Anterior cingulate cortex (tissue), 58 donors: ENCODE measurements around the gene CYP2D6.
"Not testable (repeated sequence)": the region's sequence is repeated elsewhere in the genome, so short reads cannot be mapped to it uniquely, and the experiment has no call there.

Experiments
- DNase-seq, 58 donors: peaks; one replicate each; lab custom pipeline; 2025; lab: John Stamatoyannopoulos, UW

Gene CYP2D6

DNA sequence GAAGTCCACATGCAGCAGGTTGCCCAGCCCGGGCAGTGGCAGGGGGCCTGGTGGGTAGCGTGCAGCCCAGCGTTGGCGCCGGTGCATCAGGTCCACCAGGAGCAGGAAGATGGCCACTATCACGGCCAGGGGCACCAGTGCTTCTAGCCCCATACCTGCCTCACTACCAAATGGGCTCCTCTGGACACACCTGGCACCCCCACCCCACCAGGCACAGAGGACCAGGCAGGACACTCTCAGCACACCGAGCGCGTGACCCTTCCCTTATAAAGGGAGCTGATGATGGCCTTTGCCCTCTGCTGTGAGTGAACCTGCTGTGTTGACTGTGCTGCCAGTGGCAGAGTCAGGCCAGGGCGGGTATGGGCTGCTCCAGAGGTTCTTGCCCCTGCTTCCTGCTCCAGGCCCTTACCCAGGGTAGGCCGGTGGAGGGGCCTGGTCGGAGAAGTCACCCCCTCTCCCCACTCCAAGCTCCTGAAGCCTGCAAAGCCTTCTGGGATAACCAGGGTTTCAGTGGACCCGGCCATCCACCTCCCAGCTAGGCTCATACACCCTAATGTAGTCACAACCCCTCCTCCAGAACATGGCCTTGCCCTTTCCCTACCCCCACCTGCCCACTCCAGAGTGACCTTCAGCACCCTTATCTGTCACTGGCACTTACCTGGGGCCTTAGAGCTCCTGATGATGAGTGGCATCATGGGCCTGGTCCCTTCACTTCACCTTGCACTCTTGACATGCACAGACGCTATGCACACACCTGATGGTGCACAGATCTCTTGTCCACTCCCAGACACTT is at the start of gene CYP2D6:
Gene CYP2D6 (minus strand): TSS at position 172 of the 793 bp plus-strand sequence. CDS start 19 bp downstream, at position 153.
- DNase-seq, result not testable (repeated sequence)

DNA sequence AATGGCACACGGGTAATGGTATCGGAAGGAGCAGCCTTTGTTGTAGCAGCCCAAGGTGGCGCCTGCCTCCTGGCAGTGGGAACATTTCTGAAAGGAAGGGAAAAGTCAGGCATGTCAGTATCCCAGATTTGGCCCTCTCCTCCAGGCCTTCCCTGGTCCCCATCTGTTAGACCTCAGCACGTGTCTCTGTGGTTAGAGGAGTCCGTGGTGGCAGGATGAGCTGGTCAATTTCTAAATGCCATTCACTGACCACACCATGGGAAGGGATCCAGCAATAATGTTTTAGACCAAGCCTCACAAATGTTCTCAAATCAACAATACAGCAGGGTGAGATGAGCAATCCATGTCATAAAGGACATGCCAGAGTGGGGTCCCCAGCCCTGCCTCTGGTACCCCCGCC is 49.0 kb upstream of the CYP2D6 start:
- DNase-seq, result no peak

DNA sequence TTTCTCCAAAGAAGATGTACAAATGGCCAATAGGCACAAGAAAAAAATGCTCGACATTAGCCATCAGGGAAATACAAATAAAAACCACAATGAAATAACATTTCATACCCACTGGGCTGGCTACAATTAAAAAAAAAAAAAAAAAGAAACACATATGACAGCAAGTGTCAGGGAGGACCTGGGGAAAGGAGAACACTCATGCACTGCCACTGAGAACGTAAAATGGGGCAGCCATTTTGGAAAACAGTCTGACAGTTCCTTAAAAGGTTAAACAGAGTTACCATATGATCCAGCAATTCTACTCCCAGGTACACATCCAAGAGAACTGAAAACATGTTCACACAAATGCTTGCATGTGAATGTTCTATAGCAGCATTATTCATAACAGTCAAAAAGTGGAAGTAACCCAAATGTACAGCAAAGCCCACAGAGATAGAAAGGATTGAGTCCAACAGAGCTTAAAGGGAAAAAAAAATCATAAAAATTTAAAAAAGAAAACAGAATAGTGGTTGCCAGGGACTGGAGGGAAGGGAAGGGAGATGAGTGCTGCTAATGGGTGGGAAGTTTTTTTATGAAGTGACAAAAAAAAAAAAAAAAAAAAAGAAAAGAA is 48.4 kb upstream of the CYP2D6 start:
- no peak for DNase-seq

DNA sequence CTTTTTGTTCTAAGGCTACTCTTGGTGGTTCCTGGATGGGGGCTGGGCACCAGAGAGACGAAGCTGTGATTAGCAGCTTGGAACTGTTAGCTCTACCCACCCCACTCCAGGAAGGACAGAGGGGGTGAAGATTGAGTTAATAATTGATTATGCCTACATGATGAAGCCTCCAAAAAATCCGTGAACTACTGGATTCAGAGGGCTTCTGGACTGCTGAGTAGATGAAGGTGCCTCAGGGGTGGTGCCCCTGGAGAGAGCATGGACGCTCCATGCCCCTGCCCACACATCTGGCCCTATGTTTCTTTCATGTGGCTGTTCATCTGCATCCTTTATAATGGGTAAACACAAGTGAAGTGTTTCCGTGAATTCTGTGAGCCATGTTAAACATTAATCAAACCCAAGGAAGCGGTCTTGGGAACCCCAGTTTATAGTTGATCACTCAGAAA is 47.3 kb upstream of the CYP2D6 start:
- no peak for DNase-seq

DNA sequence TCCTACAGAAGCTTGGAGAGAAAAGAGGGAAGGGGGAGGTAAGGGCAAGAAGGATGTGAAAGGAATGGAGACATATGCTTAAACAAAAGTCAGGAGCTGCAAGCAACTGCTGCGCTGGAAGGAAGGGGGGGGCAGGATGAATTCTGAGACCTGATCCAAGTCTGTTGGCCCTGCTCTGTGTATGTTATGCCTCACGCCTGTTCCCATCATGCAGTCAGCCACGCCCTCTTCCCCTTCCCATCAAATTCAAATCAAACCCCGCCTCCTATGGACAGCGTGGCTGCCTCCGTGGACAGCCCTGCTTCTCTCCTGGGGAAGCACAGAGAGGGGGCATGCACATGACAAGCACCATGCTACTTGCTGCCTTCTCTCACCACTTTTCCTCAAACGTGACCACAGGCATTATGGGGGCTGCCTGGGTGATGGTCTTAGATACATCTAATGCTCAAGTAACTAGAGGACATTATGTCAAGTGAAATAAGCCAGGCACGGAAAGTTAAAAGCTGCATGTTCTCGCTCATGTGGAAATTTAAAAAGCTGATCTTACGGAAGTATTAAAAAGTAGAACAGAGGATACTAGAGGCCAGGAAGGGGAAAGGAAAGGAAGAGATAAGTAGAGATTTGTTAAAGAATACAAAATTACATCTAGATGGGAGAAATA is 45.8 kb upstream of the CYP2D6 start:
- DNase-seq, result no peak

DNA sequence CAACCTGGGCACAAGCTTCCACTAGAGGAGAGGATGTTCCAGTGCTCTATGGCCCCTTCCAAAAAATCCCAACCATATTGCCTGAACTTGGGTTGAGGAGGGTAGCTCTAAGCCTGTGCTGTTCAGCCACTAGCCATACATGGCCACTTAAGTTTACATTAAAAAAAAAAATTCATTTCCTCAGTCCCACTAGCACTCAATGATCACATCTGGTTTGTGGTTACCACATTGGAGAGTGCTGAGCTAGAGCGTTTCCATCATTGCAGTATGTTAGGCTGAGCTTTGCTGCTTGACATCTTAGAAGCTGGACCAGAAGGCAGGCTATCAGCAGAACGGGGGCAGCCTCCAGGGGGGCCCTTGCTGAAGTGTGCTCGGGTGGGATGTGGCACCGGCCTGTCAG is 43.5 kb upstream of the CYP2D6 start:
- no peak for DNase-seq

DNA sequence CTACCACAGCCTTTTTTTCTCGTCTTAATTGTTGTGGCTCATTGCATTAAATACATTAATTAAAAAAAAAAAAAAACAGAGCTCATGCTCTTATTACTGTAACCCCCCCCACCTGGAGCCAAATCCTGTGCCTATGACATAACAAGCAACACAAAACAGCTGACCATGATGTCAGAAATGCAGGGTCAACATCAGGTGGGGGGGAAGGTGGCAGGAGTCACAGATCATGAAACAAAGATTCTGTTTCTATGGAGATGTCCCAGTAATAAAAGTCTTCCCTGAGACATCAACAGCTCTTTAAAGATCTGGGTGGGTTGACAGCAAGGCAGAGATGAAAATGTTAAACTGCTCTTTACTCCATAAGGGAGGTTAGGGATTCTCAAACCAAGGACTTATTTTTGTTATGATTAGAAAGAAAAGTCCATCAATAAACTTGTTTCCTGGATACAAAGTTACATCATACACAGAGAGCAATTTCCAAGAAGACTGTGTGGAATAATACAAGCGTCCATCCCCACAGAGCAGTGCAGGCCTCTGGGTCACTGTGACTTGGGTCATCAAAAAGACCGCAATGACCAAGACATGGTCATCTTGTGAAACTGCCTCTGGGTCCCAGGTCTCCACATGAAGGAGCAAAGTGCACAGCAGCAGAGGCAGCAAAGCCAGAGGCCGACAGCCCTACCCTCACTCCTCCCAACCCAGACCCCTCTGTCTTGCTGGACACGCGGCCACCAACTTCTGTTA is 42.7 kb upstream of the CYP2D6 start:
- DNase-seq, result no peak

DNA sequence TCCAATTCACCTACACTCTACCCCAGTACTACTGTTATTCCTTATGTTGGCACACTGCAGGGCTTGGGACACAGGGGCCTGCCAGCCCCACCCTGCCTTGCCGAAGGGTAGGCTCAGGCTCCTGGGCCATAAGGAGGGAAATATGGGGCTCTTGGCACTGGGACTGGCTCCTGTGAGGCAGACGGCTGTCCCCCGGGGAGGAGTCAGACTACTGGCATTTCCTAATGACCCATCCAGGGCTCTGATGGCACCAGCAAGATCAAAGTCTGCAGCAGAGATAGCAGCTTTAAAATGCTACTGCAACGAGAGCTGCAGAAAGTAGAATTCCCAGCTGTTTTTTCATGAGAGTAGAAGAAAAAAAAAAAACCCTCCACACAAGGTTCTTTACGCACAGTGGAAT is 42.2 kb upstream of the CYP2D6 start:
- DNase-seq, result no peak

DNA sequence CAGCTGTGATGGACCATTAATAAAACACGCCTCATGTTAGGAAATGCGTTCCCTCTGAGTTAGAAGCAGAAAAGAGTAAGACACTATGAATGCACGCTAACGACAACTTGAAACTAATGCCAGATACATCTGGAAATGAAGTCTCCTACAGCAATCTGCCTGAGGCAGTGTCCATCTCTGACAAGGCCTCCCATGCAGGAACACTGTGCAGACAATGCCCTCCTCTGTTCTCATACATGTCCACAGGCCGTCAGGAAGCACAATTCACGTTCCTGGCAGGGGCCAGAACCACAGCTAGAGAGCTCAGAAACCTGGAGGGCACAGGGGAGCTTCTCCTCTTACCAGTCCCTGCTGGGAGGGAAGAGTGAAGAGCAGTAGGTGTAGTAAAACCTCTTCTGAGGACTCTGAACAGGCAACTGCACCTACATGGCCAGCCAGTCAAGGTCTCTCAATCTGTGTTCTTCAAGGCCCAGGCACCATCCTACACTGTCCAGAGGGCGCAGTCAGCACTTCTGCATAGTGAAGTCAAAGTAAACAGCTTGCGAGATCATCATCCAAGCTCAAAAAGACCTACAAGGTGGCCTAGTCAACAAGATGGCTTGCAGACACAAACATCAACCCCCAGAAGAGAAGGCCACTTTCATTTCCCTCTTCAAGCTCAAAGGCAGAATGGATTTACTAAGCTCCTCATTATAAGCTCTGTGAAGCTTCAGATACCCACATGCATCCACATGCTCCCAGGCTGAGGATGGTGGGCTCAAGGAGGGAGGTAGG is 41.5 kb upstream of the CYP2D6 start:
- peak in 9 of 58 donors; percentile 7 to 35 (median 13) for DNase-seq

DNA sequence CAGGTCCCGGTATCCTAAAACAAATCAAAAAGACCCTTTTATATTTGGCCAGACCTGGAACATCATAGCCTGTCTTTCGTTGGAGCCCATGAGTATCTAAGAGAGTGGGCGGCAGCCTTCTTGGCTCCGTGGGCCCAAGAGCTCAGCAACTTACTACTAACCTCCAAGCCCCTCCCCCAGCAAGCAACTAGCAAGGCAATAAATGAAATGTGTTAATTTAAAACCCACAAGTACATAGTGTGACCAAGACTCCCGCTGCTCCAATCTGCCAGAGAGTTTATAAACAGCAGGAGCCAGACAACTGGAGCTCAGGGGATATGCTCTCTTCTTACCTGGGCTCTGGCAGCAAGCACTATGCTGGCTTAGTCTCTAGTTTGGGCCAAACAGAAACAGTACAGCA is 40.8 kb upstream of the CYP2D6 start:
- DNase-seq, result peak in 1 of 58 donors; percentile 21

DNA sequence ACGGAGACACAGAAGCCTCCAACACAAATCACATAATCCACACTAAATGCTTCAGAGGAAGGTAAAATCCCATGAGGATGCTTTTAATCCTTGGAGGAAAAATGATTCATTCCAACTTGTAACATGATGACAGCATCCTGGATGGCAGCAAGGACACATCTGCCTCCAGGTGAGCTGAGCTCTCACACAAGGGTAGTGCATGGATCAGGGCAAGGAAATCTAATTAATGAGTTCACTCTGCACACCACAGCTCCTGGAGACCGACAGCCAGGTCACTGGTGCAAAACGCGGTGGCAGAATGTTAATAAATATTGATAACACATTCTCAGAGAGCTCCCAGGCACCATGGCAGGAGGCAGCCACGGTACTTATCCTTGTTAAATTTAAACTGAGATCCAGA is 40.3 kb upstream of the CYP2D6 start:
- no peak for DNase-seq

DNA sequence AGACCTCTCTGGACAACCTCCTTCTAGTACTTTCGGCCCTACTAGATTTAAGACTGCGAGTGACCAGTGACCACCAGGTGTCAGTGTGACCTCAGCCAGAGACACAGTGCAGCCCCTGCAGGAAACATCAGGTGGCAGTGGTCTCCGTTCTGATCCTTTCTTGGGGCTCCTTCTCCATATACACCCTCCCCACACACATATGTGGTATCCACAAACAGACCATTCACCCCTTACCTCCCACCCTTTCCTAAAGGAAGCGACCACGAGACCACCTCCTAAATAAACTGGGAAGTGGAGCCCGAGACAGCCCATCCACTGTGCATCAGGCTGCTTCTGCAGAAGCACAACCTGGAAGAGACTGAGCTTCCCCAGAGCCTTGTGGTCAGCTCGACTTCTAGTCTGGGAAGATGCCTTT is 38.5 kb upstream of the CYP2D6 start:
- DNase-seq, result peak in 49 of 58 donors; percentile 2 to 76 (median 51)

DNA sequence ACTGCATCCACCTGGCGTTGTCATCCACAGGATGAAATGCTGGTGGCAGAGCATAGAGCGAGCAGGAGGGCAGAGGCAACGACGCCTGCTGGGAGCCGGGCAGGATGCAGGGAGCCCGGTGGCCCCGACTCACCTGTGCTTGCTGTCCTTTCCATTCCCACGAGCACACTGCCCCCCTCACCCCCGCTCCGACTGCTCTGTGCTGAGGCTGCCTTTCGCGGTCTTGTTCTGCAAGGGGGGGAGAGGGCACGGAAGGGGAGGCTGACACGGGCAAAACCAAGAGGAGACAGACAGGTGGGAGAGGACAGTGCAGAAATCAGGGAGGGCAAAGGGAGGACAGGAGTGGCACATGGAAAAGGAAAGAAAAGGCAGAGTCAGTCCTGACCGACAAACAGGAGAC is 37.9 kb upstream of the CYP2D6 start:
- no peak for DNase-seq

DNA sequence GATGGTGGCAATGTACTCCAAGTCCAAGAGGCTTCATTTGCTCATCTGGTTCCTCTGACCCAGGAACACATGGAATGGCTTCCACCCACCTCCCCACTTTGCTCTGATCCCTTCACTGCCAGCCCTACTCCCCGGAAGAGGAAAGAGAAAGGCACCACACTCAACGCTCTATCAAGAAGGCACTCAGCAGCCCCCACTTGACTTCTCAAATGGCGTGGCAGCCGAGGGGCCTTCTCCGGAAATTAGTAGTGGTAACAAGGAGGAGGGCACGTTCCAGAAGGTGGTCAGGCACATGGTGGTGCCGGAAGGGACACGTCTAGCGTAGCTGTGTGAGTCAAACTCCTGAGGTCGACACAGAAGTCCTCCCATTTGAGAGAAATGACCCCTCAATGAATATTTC is 36.5 kb upstream of the CYP2D6 start:
- no peak for DNase-seq

DNA sequence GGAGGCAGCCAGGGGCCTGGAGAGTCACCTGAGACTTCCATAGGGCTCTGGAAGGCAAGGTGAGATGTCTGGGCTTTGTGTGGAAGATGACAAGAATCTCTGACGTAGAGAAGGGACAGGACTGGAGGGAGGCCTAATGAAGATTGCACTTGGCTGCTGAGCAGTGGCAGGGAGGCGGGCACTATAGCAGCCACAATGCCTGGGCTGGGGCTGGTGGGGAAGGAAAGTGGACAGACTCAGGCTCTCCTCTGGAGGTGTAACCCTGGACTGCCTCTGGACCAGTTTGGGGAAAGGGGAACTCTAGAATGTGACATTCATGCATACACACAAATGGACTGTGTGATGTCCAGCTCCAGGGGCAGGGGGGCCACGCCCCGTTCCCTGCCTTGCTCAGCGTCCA is 34.3 kb upstream of the CYP2D6 start:
- no peak for DNase-seq

DNA sequence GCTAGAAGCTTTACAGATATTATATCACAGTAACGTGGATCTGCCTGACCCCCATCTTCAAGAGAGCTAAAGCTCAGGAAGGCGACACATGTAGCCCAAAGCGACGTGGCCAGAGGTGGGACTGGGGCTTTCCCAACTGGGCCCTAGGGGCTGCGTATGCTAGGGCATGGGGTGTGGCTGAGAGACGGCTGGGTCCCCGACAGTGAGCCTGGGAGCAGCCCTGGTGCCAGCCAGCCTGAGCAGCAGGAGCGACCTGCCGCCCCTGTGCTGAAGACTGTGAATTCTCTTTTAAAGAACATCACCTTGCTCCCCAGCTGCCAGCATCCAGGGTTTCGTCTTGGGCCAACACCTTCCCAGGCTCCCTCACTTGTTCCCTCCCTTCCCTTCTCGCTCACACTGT is 32.9 kb upstream of the CYP2D6 start:
- no peak for DNase-seq

DNA sequence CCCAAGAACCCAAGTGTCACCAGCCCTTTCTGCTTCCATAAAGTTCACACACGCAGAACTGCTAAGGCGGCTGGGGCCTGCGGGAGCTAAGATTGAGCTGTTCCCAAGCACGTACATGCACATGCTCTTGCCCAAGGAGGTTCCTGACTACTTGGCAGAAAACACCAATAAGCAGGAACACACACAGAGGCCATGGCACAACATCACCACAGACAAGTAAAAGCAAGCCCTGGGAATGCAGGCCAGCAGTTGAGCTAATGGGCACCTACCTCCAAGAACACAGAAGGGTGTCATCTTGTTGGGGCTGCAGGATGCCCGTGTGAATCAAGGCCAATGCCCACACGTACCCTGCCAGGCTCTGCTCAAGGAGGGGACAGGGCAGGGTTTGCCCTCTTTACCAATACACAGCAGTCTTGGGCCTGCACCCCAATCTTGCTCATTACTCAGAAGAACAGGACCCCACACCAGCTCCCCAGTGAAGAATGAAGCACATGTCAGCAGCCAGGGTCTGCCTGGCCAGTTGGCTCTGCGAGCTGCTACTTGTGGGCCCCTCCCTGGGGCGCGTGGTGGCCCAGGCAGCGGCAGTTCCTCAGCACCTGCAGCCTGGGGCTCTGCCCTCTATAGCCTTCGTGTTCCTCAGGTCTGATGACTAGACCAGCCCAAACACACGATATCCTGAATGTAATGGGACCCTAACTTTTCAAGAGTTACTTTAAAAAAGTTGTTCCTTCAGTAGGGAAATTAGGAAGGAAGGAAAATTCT is 32.3 kb upstream of the CYP2D6 start:
- DNase-seq, result no peak

DNA sequence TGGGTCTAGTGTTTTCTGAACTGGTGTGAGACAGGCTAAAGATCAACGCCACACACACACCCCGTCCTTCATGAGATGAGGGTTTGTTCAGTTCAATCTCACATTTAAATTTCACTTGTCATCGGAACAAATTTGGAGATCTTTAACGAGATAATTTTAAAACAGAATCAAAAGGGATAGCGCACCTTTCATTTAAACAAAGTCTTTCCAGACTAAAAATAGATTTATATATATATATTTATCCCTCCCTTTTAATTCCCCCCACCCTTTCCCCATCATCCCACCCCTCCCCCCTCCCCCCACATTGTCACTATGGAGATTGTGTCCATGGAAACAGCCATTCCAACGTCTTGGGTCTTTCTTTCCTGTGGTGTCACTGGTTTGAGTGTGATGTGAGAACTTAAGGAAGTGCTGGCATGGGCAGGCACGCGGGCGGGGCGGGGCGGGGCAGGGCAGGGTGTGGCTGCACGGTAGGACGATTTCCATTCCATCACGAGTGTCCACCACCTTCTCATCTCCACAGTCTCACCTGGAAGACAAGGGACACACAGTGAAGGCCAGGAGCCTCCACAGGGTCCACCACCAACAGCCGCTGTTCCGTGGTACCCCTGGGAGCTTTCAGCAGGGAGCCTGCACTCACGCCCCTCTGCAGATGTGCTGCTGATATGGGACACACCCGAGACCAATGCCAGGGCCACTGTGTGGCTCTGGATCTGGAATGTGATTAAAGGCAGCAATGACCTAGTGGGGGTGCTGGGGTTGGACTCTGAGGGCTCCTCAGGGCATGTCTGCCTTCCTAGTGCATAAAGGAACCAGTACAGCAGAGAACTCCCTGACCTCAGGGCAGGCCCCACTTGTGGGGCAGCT is 30.5 kb upstream of the CYP2D6 start:
- no peak for DNase-seq
